Stimulated activated CD4-positive, alpha-beta T cell treated with anti-CD3 and anti-CD28 coated beads, Interleukin-1b, Interleukin-23, amount 100 ng/mL, for 24 hours (primary cell): ENCODE data around the gene DDI1.

Experiments used
- DNase-seq, 4 experiments: peaks; one replicate each; pipeline ENCODE4 v3.0.0-alpha.2; 2020; ENCODE audit warnings: low read depth in 4 of 4, low spot score in 1 of 4

DDI1 gene

DNA sequence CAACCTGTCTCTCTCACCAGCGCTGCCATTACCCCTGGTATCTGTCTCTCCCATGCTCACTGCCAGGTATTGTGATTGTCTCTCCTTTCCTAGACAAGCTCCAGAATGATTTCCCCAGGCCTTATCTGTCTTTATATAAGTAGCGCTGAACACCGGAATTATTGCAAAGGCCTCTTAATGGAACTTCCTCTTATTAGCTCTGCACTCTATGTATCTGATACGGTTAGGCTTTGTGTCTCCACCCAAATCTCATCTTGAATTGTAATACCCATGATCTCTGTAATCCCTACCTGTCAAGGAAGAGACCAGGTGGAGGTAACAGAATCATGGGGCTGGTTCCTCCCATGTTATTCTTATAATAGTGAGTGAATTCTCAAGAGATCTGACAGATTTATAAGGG, 39.3 kb downstream of the DDI1 start:
- no peak for DNase-seq

GRCh38 chr11:104076455-104076854, 40.0 kb downstream of the DDI1 start:
- DNase-seq: no peak

DNA sequence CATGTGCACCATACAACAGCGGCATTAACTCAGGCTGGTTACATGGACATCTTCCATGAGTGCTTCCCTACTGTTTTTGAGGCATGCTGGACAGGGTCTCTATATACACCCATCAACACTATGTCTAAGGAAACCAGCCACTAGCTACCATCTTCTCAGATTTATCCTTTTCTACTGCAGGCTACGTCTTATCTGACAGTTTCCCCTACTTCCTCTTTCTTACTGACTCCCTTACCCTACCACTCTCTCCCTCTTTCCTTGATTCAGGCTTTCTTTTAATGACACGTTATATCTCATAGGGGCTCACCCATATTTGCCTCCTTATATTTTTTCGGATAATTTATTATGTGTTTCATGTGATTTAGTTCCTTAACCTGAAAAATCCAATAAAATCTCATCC, 41.8 kb downstream of the DDI1 start:
- no peak for DNase-seq

GRCh38 chr11:104078995-104079394, 42.6 kb downstream of the DDI1 start:
- no peak for DNase-seq

DNA sequence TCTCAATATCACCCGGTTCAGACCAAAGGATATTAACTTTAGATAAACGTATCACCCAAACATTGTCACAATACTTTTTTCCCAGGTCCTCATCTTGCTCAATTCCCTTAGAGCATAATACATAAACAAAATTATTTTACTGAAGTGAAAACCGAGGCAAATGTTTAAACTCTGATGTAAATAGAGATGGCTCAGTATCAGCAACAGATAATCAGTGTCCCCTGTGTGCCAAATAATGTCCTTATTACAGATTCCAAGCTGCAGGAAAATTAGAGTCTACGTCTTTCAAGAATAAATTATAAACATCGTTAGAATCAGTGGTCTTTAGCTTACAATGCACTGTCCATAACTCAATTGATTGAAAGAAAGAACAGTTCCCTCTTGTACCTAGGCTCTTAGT, 50.2 kb downstream of the DDI1 start:
- no peak for DNase-seq
